T-cell (primary cell): ENCODE data around the gene SCAPER. TPM values are rescaled to one million over a fixed set of nuclear protein-coding genes. Genes with fewer than 3 reads are reported as not detected.

Experiments used
- ATAC-seq, 4 experiments: fragments of 200-7000 bp in 3 of 4; fragments of 150-1000 bp in 1 of 4; cut with Tn5 transposase; replicated peaks in 1 of 4; 1 replicate in 3 of 4; 2 replicates in 1 of 4; pipeline ENCODE4 v1.10.0; 2021; ENCODE audit warnings: moderate library complexity in 3 of 4, mild to moderate bottlenecking in 2 of 4, moderate number of reproducible peaks in 1 of 4
- CTCF ChIA-PET, 2 donors: fragments of 300-600 bp; sonication (Branson Sonifier 250); formaldehyde crosslinking; loops; one replicate each; lab custom pipeline; 2022; ENCODE audit warnings: antibody characterized with exemption in 2 of 2; lab: Charles Lee
- POLR2A ChIA-PET, 2 donors: fragments of 300-600 bp; sonication (Branson Sonifier 250); formaldehyde crosslinking; loops; one replicate each; lab custom pipeline; 2022; ENCODE audit warnings: antibody characterized with exemption in 2 of 2; lab: Charles Lee
- DNase-seq, 35 experiments: peaks; one replicate each; pipeline versions ENCODE4 v3.0.0 to v3.0.0-alpha.2; 2013 to 2023
- H3K27ac ChIP-seq: one replicate; pipeline ENCODE4 v1.5.1; 2013; ENCODE audit warnings: low read length
- H3K27me3 ChIP-seq, 2 experiments: replicated peaks in 1 of 2; 1 replicate in 1 of 2; 2 replicates in 1 of 2; pipeline versions ENCODE4 v1.6.1 to v1.7.0; 2013; ENCODE audit warnings: low read length in 1 of 2, mixed read lengths in 1 of 2; ENCODE audit not compliant: control insufficient read depth in 2 of 2, insufficient read depth in 2 of 2; ENCODE audit errors: extremely low read depth in 1 of 2
- H3K36me3 ChIP-seq, 2 donors: 1 replicate in 1 of 2; 2 replicates in 1 of 2; pipeline versions ENCODE4 v1.6.1 to v1.7.0; 2013; ENCODE audit warnings: low read length in 1 of 2; ENCODE audit not compliant: control insufficient read depth in 2 of 2, insufficient read depth in 1 of 2; ENCODE audit errors: extremely low read depth in 1 of 2
- H3K4me1 ChIP-seq, 2 experiments: 1 replicate in 1 of 2; 2 replicates in 1 of 2; pipeline versions ENCODE4 v1.6.1 to v1.7.0; 2013; ENCODE audit warnings: low read length in 2 of 2, mixed read lengths in 1 of 2; ENCODE audit not compliant: insufficient read depth in 2 of 2, control insufficient read depth in 1 of 2; ENCODE audit errors: extremely low read depth in 1 of 2
- H3K4me3 ChIP-seq, 2 donors: 1 replicate in 1 of 2; 2 replicates in 1 of 2; pipeline versions ENCODE4 v1.5.1 to v1.7.0; 2013; ENCODE audit warnings: mild to moderate bottlenecking in 2 of 2, low read length in 1 of 2, moderate library complexity in 1 of 2; ENCODE audit not compliant: control insufficient read depth in 1 of 2; ENCODE audit errors: extremely low read depth in 1 of 2
- H3K9me3 ChIP-seq: 2 replicates; pipeline ENCODE4 v1.7.0; 2013
- H3K27ac Mint-ChIP-seq, 2 donors: one replicate each; pipeline ENCODE4 v1.8.0; 2020 to 2021; ENCODE audit warnings: mild to moderate bottlenecking in 2 of 2, mixed read lengths in 2 of 2
- H3K27me3 Mint-ChIP-seq, 2 donors: one replicate each; pipeline ENCODE4 v1.8.0; 2021 to 2022; ENCODE audit warnings: mixed read lengths in 2 of 2
- H3K36me3 Mint-ChIP-seq: one replicate; pipeline ENCODE4 v1.8.0; 2021; ENCODE audit warnings: mixed read lengths
- H3K4me1 Mint-ChIP-seq, 3 donors: one replicate each; pipeline ENCODE4 v1.8.0; 2020 to 2022; ENCODE audit warnings: mixed read lengths in 3 of 3, mild to moderate bottlenecking in 1 of 3
- H3K4me3 Mint-ChIP-seq, 3 donors: one replicate each; pipeline ENCODE4 v1.8.0; 2020 to 2022; ENCODE audit warnings: mild to moderate bottlenecking in 3 of 3, mixed read lengths in 3 of 3, moderate library complexity in 3 of 3
- H3K9me3 Mint-ChIP-seq, 3 donors: one replicate each; pipeline ENCODE4 v1.8.0; 2020 to 2022; ENCODE audit warnings: mixed read lengths in 3 of 3
- WGBS: methylation state at CpG from one replicate; pipeline ENCODE4 v1.1.5; 2013; ENCODE audit warnings: missing lambda C conversion rate; ENCODE audit not compliant: insufficient coverage; 5-methylcytosine and 5-hydroxymethylcytosine counted together
- total RNA-seq, 35 experiments: library from RNA in 6 of 35; stranded (reverse) in 6 of 35; fragments of 120-200 nt in 1 of 35; gene quantifications; one replicate each; pipeline versions ENCODE4 v1.2.1 to v1.2.4 and lab custom pipeline; 2013 to 2026

Gene SCAPER
- total RNA-seq, 5 donors from 2014 or later (not counting 1 experiment from before 2014, with no cell fraction given) = 32.5 to 59.4 (median 44.1) TPM

DNA sequence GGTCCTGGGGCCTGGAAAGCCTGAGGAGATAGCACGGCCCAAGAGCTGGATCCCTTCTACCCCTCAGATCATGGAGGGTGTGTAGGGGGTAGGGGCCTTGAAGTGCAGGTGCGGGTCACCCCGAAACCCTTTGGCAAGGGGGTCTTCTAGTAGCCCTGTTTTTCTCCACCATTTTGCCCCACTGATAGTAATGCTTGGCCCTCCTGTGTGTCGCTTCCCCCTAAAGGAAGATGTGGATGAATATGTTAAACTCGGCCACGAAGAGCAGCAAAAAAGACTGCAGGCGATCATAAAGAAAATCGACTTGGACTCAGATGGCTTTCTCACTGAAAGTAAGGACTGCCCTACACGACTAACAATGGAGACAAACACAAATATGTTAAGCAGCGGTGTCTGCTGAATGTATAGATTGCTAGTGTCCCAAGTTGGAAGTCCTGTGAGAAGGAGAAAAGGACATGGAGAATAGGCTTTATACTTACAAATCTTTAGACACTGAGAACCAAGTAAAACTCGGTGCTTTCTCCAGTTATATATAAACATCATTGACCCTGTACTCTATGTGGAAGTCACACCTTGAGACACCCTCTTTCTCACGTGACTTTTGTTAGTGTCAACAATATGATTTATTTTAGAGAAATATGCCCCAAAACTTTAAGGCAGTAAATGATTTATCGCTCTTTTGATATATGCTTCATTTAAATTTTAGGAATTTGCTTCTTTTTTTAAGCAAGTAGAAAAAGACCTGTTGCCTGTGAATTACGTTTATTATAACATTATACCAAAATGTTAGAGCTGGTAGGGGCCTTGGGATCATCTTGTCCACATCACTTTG, 27.2 kb upstream of the SCAPER start:
- no peaks in the 10 kb centered on the region for H3K9me3 ChIP-seq
- DNase-seq (peak in 5 of 35 experiments; percentile 1 to 31 (median 8)), ATAC-seq (no peak)
- Mint-ChIP-seq H3K27me3 (no peaks in the 10 kb centered on the region), H3K4me3 (peak overlapping the region; percentile 81 to 89 (median 87)), H3K27ac (peak overlapping the region; percentile 79), H3K36me3 (peaks cover 24% of the 10 kb centered on the region), H3K9me3 (no peaks in the 10 kb centered on the region), H3K4me1 (peaks cover 37 to 41% (median 39%) of the 10 kb centered on the region in 3 donors)
- H3K36me3 ChIP-seq = peaks cover 0 to 14% of the 10 kb centered on the region in 2 donors
- no peak overlapping the region for H3K27ac ChIP-seq
- ChIA-PET POLR2A (interaction anchor here in 1 of 2 donors (0.5 to 1.0 kb wide), 2 partner anchors 17 to 1613 kb away, joined by 3 read pairs; no protein-coding TSS in a partner anchor), CTCF (no interaction called here)
- H3K27me3 ChIP-seq = no peaks in the 10 kb centered on the region
- H3K4me3 ChIP-seq = peak overlapping the region; percentile 64 to 72
- peaks cover 11 to 14% of the 10 kb centered on the region in 2 experiments for H3K4me1 ChIP-seq
- no CpG with 5 or more reads among the region's 14 CpGs for WGBS

DNA sequence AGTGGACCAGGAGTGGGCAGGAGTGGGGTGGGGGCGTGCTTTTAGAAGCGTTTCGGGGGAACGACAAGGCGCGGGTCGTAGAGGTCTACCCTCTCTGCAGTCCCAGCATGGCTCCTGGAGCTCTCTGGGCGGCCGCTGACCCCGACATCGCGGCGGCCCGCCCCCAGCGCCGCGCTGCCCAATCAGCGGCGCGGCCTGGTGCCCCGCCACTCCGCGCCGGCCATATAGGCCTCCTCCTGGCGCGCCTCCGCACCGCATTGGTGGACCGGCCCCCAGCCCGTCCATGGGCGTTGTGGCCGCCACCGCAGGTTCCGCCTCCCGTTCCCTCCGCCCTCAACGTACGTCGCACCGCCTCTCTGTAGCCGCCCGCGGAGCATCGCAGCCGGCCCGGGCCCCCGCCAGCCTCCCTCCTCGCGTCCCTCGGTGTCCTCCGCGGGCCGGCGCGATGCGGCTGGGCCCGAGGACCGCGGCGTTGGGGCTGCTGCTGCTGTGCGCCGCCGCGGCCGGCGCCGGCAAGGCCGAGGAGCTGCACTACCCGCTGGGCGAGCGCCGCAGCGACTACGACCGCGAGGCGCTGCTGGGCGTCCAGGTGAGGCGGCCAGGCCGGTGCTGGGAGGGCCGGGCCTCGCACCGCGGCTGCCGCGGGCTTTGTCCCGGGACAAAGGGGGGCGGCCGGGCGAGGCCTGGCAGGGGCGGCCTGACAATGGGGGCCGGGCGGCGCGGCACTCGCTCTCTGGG, 26.4 kb upstream of the SCAPER start, which contains the start of gene RCN2:
TSS of gene RCN2 (plus strand) at position 353 of the 738 bp plus-strand sequence. CDS start at position 446, 93 bp downstream.
- under 1% methylated on average over 94 of the region's 96 CpGs for WGBS
- ChIA-PET CTCF (no interaction called here), POLR2A (interaction anchor here in 1 of 2 donors (0.6 to 1.7 kb wide), 3 partner anchors 27 to 556 kb away, joined by 3 to 5 read pairs (median 4); no protein-coding TSS in a partner anchor)
- Histone ChIP-seq H3K4me1 (peaks cover 11 to 14% of the 10 kb centered on the region in 2 experiments), H3K9me3 (no peaks in the 10 kb centered on the region), H3K27me3 (no peaks in the 10 kb centered on the region), H3K36me3 (peaks cover 0 to 11% of the 10 kb centered on the region in 2 donors), H3K27ac (peak within 1 kb of the TSS; percentile 65), H3K4me3 (peak within 1 kb of the TSS; percentile 64 to 72)
- peaks cover 19% of the 10 kb centered on the region for H3K36me3 Mint-ChIP-seq
- H3K9me3 Mint-ChIP-seq = no peaks in the 10 kb centered on the region
- peaks cover 37 to 39% (median 38%) of the 10 kb centered on the region in 3 donors for H3K4me1 Mint-ChIP-seq
- ATAC-seq = peak; percentile 98 to 99 (median 98)
- H3K27ac Mint-ChIP-seq = peak within 1 kb of the TSS; percentile 84 to 94
- H3K27me3 Mint-ChIP-seq = no peaks in the 10 kb centered on the region
- DNase-seq = peak; percentile 80 to 96 (median 88)
- H3K4me3 Mint-ChIP-seq = peak within 1 kb of the TSS; percentile 85 to 89 (median 87)

DNA sequence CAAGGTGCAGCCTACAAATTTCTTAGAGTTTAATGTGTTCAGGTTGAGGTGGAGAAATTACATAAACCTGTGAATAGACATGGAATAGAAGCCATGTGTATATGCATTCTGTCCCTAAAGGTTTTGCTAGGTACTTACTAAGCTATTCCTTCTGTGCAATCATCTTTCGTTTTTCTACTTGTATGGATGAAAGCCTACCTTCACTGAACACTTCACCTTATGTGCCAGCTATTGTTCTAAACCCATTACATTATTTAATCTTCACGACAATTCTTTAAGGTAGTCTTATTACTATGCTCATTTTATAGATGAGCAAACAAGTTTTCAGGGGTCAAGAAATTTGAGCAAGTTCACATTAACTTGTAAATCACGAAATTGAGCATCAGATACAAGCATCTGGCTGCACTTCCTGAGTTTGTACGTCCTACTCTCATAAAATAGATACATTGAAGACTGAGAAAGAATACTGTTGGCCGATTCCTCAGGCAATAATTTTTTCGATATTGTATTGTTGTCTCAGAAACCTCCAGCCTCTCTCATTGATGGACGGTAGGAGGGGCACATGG, 25.8 kb upstream of the SCAPER start:
- WGBS = no CpG with 5 or more reads among the region's 7 CpGs
- DNase-seq (no peak), ATAC-seq (peak in 2 of 4 experiments; percentile 2)
- no peaks in the 10 kb centered on the region for H3K9me3 Mint-ChIP-seq
- Histone ChIP-seq H3K4me1 (peaks cover 11 to 14% of the 10 kb centered on the region in 2 experiments), H3K9me3 (no peaks in the 10 kb centered on the region), H3K4me3 (peak overlapping the region; percentile 64 to 72), H3K36me3 (peaks cover 0 to 10% of the 10 kb centered on the region in 2 donors), H3K27ac (peak overlapping the region; percentile 65), H3K27me3 (no peaks in the 10 kb centered on the region)
- H3K27ac Mint-ChIP-seq = peak overlapping the region; percentile 84 to 94
- peak overlapping the region; percentile 85 to 89 (median 87) for H3K4me3 Mint-ChIP-seq
- peaks cover 37 to 39% (median 38%) of the 10 kb centered on the region in 3 donors for H3K4me1 Mint-ChIP-seq
- peaks cover 16% of the 10 kb centered on the region for H3K36me3 Mint-ChIP-seq
- ChIA-PET POLR2A (interaction anchor here (0.7 to 1.7 kb wide), 3 partner anchors 22 to 64 kb away, joined by 3 to 5 read pairs (median 4); no protein-coding TSS in a partner anchor), CTCF (interaction anchor here in 1 of 2 donors (0.8 kb wide), 1 partner anchor 29 kb away, joined by 3 read pairs; no protein-coding TSS in a partner anchor)
- peaks cover 0 to 5% of the 10 kb centered on the region in 2 donors for H3K27me3 Mint-ChIP-seq

DNA sequence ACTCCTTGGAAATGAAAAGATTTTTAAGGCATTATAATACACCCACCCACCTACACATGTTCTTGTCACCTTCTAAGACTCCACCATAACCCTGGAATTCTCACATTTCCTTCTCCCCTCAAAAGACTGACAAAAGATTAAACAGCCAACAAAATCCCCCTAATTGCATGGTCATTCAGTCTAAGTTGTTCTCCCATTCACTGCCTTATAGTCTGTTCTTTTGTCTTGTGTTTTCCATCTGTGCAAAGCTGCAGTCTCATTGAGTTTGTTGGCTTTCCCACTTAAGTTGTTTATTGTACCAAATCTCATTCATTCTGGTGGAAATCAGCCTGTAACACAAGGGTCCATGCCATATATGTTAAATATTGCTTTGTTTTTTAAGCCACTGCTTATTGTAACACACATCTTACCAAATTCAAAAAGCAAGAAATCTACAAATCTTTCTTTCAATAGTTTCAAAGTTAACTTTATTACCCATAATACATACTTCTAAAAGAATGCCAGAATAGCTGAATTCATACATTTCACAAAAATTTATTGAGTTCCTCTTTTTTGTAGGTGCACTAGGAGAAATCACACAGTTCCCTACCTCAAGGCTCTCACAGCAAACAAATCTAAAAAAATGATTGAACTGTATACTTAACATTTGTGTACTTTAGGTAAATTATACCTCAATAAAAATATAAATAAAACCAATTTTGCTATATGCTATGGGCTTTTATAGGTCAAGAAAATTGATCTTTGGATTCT, 24.0 kb upstream of the SCAPER start:
- Mint-ChIP-seq H3K4me3 (no peak overlapping the region), H3K36me3 (peaks cover 6% of the 10 kb centered on the region), H3K9me3 (no peaks in the 10 kb centered on the region), H3K27me3 (peaks cover 3 to 9% of the 10 kb centered on the region in 2 donors), H3K4me1 (peaks cover 27 to 31% (median 28%) of the 10 kb centered on the region in 3 donors), H3K27ac (no peak overlapping the region)
- Histone ChIP-seq H3K4me1 (peaks cover 11 to 14% of the 10 kb centered on the region in 2 experiments), H3K27me3 (no peaks in the 10 kb centered on the region), H3K4me3 (no peak overlapping the region), H3K9me3 (no peaks in the 10 kb centered on the region), H3K36me3 (peaks cover 0 to 4% of the 10 kb centered on the region in 2 donors), H3K27ac (no peak overlapping the region)
- ATAC-seq (no peak), DNase-seq (no peak)
- CTCF ChIA-PET = no interaction called here
- POLR2A ChIA-PET = no interaction called here

GRCh38 chr15:76928201-76928600, 23.1 kb upstream of the SCAPER start:
- Histone ChIP-seq H3K4me1 (peaks cover 11 to 14% of the 10 kb centered on the region in 2 experiments), H3K4me3 (no peak overlapping the region), H3K9me3 (no peaks in the 10 kb centered on the region), H3K36me3 (no peaks in the 10 kb centered on the region), H3K27ac (no peak overlapping the region), H3K27me3 (peaks cover 0 to 3% of the 10 kb centered on the region in 2 experiments)
- Mint-ChIP-seq H3K4me1 (peaks cover 19 to 24% (median 23%) of the 10 kb centered on the region in 3 donors), H3K27ac (no peak overlapping the region), H3K9me3 (no peaks in the 10 kb centered on the region), H3K4me3 (no peak overlapping the region), H3K36me3 (peaks cover 3% of the 10 kb centered on the region), H3K27me3 (peaks cover 8 to 9% of the 10 kb centered on the region in 2 donors)
- POLR2A ChIA-PET = interaction anchor here in 1 of 2 donors (0.6 kb wide), 1 partner anchor 158 kb away, joined by 3 read pairs; no protein-coding TSS in a partner anchor
- 100% methylated on average over 2 of the region's 3 CpGs for WGBS
- no peak for DNase-seq
- ATAC-seq = no peak
- CTCF ChIA-PET = no interaction called here
